Hematopoietic multipotent progenitor cell treated with erythropoietin and hydrocortisone succinate and interleukin-3 and kit ligand, for 17 days (in vitro differentiated cells): Measurements from ENCODE around the gene GPR155.
"Not testable (repeated sequence)": the region's sequence is repeated elsewhere in the genome, so short reads cannot be mapped to it uniquely, and the experiment has no call there.

Source experiments
- DNase-seq: peaks from one replicate; pipeline ENCODE4 v3.0.0-alpha.2; 2015; ENCODE audit warnings: low spot score

Gene GPR155

DNA sequence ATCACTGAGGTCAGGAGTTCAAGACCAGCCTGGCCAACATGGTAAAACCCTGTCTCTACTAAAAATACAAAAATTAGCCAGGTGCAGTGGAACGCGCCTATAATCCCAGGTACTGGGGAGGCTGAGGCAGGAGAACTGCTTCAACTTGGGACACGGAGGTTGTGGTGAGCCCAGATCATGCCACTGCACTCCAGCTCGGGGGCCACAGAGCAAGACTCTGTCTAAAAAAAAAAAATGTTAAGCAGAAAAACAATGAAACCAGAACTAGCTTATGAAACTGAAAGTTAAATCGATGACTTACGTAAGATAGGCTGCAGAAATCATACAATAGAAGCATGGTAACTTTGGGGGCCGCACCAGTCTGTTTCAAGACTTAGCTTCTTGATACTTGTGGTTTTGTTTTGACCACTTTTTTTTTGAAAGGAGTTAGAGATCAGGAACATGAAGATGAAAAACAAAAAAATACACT, 6.2 kb upstream of the GPR155 start:
- DNase-seq: no peak

DNA sequence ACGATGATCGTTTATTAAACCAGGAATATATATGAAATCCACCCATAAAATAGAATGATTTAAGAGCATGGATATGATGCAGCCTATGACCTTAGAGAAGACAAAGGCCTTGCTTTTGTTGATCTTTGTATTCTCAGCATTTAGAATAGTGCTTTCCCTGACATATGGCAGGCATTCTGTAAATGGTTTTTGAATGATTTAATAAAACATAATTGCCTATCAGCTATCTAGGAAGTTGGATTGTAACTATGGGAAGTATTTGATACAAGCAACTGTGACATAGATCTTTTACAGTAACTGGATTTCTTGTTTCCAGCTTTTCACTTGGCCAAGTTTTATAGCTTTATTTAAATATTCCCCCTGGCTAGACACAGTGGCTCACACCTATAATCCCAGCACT, 5.1 kb upstream of the GPR155 start:
- DNase-seq: no peak

DNA sequence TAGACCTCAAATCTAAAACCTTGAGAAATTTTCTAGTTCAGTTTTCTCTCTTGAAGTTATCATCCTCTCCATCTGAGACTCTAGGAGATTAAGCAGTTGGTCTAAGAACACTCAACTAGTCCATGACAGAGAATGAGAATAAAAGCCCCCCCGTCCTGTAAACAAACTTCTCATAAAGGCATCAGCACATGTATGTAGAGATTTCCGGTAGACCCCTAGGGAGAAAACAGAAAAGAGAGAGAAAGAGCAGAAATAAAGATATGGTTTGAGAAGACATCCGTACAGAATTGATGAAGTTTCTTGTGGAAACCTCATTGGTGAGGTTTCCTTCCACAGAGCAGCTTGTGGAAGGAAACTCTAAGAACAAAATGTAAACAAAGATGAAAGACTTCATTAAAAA, 3.2 kb upstream of the GPR155 start:
- no peak for DNase-seq

DNA sequence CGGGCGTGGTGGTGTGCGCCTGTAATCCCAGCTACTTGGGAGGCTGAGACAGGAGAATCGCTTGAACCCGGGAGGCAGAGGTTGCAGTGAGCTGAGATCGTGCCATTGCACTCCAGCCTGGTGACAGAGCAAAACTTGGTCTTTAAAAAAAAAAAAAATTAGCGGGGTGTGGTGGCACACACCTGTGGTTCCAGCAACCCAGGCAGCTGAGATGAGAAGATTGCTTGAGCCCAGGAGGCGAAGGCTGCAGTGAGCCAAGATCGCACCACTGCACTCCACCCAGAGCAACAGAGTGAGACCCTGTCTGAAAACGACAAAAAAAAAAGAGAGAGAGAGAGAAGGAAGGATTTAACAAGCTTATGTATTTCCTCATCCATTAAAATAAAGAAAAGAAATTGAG, 2.7 kb upstream of the GPR155 start:
- DNase-seq: not testable (repeated sequence)

DNA sequence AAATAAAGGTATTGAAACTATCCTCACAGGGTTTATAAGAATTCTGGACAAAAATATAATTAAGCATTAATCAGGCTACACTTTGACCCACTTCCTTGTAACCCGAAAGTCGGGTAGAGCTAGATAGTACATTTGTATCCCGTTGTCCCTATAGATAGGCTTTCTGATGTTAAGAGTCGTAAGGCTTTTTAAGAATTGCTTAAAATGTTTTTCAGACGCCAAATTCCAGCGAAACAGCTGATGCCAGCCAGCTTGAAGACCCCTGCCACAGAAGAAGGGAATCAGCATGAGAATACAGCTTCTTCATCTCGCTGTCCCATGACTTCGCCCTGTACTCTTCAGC, 962 bp upstream of the GPR155 start:
- DNase-seq: no peak

DNA sequence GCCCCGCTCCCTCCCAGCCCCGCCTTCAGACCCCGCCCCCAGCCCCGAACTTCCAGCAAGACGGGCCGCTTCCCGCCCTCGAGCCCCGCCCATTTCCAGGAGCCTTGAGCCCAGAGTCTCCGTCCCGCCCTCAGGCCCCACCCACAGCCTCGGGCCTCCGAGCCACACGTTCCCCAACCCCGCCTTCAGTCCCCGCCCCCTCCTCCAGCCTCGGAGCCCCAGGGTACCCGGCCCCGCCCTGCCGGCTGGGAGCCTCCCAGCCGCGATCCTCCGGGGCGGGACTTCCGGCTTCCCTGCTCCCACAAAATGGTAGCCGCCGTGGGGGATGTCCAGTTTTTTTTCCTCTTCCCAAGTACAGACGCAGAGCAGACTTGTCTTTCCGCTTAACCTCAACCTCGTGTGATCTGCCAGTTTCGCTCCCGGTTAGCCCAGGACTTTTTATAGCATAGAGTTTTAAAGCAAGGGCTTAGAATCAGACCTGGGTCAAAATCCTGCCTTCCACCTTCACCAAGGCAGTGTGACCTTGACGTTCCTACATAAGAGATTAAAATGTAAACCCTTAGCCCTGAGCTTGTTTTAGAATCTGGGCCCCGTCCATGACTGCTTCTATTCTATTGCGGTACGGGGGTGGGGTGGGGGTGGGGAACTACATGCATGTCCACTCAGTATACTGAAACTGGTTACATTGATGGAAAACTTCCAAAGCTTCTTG, 435 bp upstream of the GPR155 start:
- DNase-seq: peak; percentile 95

DNA sequence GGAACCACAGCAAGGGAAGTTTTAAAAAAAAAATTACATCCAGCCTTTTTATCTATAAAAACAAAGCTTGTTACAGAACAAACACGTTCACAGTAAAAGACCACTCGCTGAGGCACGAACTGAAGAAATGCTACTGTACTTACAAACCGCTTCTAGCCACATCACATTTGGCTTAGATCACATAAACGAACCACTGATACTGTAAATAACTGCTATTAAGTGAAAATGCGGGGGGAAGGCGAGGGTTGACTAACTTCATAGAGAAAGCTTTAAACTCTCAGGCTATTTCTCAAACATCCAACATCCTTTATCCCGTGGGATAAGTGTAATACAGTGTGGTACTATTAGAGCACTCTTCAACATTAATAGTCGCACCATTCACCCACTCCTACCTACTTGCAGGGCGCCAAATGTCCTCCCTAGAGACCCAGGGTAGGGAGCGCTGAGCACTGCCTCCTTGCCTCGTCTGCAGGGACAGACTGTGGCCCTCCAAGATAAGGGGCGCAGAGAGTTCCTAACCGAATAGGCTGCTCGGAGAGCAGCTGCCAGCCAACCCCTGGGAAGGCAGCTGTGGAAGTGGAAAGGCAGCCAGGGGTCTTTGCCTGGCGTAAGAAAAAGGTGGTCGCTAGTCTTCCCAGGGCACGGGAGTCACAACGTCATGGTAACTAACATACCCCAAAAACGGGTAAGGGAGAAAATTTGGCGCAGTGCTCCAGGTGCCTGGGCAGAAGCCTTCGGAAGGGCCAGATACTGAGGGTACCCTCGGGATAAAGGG, 854 bp downstream of the GPR155 start:
- peak; percentile 46 for DNase-seq

DNA sequence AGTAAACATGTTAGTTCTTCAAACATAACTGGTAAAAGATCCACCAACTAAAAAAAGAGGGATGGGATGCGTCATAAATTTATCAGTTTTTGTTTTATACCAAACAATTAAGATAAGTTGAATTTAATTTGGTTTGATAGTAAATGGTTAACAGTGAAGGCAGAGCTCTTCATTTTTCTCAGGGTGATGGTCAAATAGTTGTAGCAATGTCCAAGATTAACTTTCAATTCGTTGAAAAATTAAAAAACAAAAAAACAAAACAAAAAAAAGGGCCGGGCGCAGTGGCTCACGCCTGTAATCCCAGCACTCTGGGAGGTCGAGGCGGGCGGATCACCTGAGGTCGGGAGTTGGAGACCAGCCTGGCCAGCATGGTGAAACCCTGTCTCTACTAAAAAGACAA, 1.8 kb downstream of the GPR155 start:
- DNase-seq: not testable (repeated sequence)

DNA sequence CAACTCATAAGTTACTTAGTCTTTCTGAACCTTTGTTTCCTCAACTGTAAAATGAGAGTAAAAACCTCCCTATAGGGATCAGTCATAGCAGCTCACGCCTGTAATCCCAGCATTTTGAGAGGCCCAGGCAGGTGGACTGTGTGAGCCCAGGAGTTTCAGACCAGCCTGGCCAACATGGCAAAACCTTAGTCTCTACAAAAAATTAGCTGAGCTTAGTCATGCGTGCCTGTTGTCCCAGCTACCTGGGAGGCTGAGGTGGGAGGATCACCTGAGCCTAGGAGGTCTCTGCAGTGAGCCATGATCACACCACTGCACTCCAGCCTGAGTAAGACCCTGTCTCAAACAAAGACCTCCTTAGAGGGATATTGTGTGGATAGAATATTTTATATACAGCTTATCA, 2.3 kb downstream of the GPR155 start:
- DNase-seq: no peak

DNA sequence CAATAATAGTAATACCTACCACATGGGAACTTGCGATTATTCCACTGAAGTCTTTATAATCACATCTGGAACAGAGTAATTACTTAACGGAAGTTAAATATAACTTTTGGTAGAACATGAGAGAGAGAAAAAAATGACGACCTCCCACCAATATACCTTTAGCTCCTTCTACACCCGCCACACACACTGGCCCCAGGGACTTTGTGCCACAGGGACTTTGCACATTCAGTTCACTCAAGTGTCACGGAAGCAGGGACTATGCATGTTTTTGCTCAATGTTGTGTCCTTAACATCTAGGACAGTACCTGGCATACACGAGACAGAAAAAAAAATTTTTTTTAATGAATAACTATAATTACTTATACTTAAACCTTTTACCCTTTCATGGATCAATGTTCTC, 4.0 kb downstream of the GPR155 start:
- no peak for DNase-seq

DNA sequence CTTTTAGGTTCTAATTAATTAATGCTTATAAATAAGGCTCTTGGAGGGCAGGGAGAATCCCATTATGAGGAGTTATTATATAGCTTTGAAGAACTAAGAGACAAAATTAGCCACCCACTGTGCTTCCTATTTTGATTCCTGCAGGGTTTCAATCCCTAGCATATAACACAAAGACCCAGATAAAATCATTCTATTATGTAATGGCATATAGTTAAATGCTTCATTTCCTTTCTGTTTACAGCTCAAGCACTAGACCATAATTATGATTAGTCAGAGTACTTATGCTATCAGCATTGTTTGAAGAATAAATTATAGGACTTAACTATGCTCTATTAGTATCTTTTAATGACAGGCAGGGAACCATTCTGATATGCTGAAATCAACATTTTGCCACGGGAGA, 9.1 kb downstream of the GPR155 start:
- DNase-seq: no peak

DNA sequence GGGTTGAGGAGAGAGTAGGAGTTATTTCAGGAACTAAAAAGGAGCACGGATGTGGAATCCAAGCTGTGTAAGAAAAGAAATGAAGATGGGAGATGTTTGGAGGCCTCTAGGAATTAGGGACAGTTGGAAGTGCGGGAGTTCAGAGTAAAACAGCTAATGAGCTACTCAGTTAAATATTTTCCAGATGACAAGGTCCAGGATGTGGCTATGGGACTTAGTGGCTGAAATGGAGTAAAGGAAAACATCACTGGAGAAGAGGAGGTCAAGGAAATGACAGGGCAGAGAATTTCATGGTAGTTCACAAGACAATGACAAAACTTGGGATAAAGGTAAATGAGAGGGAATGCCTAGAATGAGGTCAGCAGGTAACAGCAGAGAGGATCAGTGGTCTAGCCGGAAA, 13.0 kb downstream of the GPR155 start:
- no peak for DNase-seq

DNA sequence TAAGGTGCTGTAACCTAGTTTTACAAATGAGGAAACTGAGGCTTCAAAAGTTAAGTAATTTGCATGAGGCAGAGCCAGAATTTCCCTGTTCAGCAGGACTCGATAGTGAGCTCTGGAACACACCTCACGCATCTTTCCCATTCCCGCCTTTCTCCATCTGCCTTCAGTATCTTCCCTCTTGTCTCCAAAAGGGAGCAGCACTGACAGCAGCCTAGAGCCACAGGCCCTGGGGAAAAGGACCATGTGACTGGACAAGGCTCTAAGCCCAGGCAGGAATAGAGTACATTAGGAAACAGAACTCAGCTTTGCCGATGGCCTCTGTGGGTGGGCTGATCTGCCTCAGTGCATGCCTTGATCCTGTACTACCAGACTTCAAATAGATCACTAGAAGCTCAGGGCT, 21.5 kb downstream of the GPR155 start:
- no peak for DNase-seq

DNA sequence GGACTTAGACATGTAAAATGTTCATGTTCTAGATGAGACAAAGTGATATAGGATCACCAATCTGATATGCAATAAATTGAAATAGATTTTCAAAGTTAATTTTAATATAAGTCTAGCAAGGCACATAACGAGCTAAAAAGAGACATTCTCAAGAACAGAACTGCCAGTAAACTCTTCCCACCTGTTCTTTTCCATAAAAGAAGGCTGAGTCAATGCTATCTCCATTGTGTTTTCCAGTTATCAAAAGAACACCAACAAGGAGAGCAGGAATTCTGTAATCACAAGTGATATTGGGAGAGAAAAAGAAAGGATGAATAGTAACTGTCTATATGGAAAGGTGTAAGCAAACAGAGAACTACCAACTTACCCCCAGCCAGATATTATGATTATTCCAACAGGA, 25.6 kb downstream of the GPR155 start:
- no peak for DNase-seq

DNA sequence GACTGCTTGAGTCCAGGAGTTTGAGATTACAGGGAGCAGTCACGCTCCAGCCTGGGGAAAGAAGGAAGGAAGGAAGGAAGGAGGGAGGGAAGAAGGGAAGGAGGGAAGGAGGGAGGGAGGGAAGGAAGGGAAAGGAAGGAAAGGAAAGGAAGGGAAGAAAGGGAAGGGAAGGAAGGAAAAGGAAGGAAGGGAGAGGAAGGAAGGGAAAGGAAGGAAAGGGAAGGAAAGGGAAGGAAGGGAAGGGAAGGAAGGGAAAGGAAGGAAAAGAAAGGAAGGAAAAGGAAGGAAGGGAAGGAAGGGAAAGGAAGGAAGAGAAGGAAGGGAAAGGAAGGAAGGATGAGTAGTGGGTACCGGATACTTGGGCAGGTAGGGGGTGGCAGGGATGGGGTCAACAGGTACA, 32.3 kb downstream of the GPR155 start:
- no peak for DNase-seq

DNA sequence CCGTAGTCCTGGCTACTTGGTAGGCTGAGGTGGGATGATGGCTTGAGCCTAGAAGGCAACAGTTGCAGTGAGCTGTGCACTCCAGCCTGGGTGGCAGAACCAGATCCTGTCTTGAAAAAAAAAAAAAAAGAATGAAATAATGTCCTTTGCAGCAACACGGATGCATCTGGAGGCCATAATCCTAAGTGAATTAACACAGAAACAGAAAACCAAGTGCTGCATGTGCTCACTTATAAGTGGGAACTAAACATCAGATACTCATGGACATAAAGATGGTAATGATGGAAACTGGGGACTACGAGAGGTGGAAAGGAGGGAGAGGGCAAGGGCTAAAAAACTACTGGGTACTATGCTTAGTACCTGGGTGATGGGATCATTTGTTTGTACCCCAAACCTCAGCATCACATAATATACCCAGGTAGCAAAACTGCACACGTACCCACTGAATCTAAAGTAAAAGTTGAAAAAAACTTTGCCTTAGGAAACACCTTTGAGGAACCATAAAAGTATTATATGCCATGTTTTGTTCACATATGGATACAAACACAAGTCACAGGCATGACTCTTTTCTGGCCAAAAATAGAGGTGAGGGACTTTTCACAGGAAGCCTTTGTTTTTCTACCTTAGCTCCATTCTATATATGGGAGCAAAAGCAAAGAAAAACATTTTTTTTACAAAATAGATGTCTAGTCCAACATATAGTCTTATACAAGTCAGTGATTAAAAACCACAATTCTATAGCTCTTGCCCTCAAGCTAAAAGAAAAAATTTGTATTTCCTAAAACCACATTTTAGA, 36.6 kb downstream of the GPR155 start:
- no peak for DNase-seq

DNA sequence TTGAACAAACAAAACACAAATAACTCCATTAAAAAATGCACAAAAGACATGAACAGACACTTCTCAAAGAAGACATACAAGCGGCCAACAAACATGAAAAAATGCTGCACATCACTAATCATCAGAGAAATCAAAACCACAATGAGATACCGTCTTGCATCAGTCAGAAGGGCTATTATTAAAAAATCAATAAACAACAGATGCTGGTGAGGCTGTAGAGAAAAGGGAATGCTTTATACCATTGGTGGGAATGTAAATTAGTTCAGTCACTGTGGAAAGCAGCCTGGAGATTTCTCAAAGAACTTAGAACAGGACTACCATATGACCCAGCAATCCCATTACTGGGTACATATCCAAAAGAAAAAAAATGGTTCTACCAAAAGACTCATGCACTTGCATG, 37.8 kb downstream of the GPR155 start:
- DNase-seq: no peak

DNA sequence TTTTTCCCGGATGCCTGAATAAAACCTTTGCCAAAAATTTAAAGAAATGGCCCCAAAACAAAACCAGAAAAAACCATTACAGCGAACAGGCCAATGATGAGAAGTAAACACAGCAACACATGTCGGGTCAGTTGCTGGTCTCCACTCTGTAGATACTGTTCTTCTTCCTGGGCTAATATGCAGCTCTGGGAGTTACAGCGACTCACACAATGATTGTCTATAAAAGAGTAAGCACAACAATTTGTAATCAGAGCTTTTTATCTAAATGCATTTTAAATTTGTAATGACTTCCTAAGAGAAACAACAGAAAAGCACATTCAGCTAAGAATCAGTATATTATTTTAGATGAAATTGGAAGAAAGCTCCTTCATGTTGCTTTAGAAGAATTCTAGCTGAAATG, 40.3 kb downstream of the GPR155 start:
- no peak for DNase-seq

DNA sequence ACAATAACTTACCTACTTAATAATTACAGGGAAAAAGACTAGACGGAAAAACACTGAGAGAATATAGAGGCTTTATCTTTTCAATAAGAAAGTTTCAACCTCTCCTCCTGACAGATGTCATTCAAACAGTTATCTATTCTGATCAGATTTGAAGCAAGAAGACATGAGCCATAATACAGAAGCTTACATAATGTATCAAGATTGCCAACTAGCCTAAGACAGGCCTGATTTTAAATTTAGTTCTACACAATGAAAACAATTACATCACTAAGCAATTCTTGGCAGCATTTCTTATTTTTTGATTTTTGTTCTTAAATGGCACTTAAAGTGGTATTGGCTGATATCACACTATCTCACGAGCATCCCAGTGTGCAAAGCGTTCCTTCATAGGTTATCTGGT, 41.6 kb downstream of the GPR155 start:
- DNase-seq: no peak

DNA sequence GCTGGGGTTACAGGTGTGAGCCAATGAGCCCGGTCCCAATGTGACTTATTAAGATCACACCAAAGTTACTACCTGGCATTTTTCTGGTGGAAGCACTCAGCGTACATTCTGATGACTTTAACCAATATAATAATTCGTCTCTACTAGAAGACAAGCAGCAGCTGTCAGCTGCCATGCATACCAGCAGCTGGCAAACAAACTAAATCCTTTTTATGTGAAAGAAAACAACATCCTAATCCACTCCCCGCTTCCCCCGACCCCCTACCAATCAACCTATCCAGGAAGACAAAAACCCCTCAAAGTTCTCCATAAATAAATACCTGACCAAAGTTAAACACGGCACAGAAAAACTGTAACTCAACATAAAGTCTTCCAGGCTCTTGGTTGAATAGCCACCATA, 42.1 kb downstream of the GPR155 start:
- no peak for DNase-seq

DNA sequence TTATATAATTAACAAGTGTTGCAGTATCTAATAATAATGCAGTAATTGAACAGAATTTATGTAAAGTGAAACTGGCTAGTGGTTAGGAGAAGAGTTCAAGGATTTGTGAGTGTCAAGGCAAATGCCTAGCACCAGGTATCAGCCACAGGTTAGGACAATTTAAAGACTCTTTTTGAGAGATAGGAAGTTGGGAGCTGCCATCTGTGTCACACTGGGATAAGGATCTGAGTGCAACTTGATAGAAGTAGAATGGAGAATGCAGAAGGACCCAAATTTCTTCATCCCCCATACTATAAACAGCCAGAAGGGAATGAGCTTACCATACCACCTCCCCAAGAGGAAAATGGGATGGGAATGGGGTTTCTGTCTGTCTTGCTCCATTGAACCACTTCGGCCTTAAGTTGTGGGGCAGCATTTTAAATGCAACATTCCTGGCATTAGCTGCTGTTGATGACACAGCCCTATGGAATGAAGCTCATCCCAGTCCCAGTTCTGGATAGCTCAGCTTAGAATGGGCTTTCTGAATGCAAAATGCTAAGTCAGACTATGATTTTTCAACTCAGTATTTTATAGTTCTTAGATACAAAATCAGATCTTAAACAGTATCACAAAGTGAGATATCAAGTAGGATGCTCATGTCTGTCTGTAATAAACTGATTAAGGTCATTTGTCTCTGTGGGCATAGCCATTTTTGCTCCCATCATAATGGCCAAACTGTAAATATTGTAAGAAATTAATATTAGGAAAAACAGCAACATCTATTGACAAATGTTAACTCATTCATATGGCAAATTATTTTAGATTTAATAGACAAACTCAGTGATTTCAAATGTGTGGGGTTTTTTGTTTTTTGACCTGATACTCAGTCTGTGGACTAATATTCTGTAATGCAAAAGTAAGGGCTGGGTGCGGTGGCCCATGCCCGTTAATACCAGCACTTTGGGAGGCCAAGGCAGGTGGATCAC, 44.0 kb downstream of the GPR155 start:
- DNase-seq: no peak

DNA sequence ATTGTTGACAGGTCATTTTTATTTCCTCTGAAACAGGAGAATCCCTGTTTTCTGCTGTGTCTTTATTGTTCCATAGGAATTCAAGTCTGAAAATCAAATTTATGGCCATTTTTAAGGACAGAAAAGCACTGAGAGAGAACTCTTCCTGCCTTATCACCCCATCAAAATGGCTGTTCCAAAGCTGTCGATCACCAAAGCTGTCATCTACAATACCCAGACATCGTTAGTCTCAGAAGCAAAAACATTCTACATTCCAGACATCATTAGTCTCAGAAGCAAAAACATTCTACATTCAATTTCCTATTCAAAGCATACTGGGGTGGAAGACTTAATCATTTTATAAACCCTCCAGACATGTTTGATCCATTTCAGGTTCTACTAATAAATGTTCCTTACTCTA, 46.9 kb downstream of the GPR155 start:
- DNase-seq: no peak
